Tibial nerve (tissue), 4 donors: ENCODE data around the gene PDE1C. TPM values are rescaled to one million over a fixed set of nuclear protein-coding genes. Genes with fewer than 3 reads are reported as not detected.

Experiments
- DNase-seq, 2 donors: peaks; one replicate each; pipeline ENCODE4 v3.0.0-alpha.2; 2019; ENCODE audit warnings: low spot score in 2 of 2
- H3K27ac ChIP-seq, 4 donors: fragments of 200-600 bp; sonication (generic) in 3 of 4; one replicate each; pipeline ENCODE4 v1.5.1; 2017 to 2019; ENCODE audit warnings: mild to moderate bottlenecking in 1 of 4
- H3K27me3 ChIP-seq, 2 donors: fragments of 200-600 bp; sonication (generic) in 1 of 2; one replicate each; pipeline versions ENCODE4 v1.5.1 to v1.6.0; 2017 to 2019
- H3K36me3 ChIP-seq, 3 donors: fragments of 200-600 bp; sonication (generic); one replicate each; pipeline ENCODE4 v1.5.1; 2018 to 2019
- H3K4me1 ChIP-seq, 4 donors: fragments of 200-600 bp; sonication (generic) in 3 of 4; one replicate each; pipeline ENCODE4 v1.5.1; 2017 to 2019
- H3K4me3 ChIP-seq, 4 donors: fragments of 200-600 bp; sonication (generic) in 3 of 4; one replicate each; pipeline ENCODE4 v1.5.1; 2017 to 2019; ENCODE audit warnings: mild to moderate bottlenecking in 1 of 4, moderate library complexity in 1 of 4
- H3K9me3 ChIP-seq, 4 donors: fragments of 200-600 bp; sonication (generic) in 3 of 4; one replicate each; pipeline ENCODE4 v1.5.1; 2017 to 2019
- CTCF ChIP-seq, 5 experiments: fragments of 200-600 bp in 3 of 5; fragments of 450-650 bp in 2 of 5; sonication (generic) in 3 of 5; IDR thresholded peaks; one replicate each; pipeline ENCODE4 v1.5.1; 2016 to 2019; ENCODE audit warnings: antibody characterized with exemption in 5 of 5, mild to moderate bottlenecking in 3 of 5, moderate library complexity in 2 of 5
- EP300 ChIP-seq, 2 donors: sonication (generic); formaldehyde crosslinking; IDR thresholded peaks; one replicate each; pipeline ENCODE4 v1.6.1; 2017; ENCODE audit warnings: antibody characterized with exemption in 2 of 2, mild to moderate bottlenecking in 1 of 2
- POLR2A ChIP-seq, 2 donors: fragments of 450-650 bp; IDR thresholded peaks; one replicate each; pipeline ENCODE4 v1.6.1; 2017; ENCODE audit warnings: antibody characterized with exemption in 2 of 2, mild to moderate bottlenecking in 2 of 2, moderate library complexity in 2 of 2
- WGBS, 2 donors: methylation state at CpG; one replicate each; pipeline ENCODE4 v1.1.5; 2018; 5-methylcytosine and 5-hydroxymethylcytosine counted together
- total RNA-seq, 4 donors: library from RNA; depleted of rRNA; stranded (reverse); fragments of >200 nt; gene quantifications; one replicate each; pipeline ENCODE4 v1.1.0, GENCODE V29; 2016

PDE1C gene
- total RNA-seq, 4 donors from 2014 or later, result 10.6 to 31.8 (median 20.7) TPM

- Histone ChIP-seq H3K9me3 (no peaks in the 10 kb centered on the region), H3K4me1 (no peaks in the 10 kb centered on the region), H3K27ac (peak overlapping the region in 1 of 4 donors; percentile 20), H3K27me3 (no peaks in the 10 kb centered on the region), H3K36me3 (no peaks in the 10 kb centered on the region), H3K4me3 (no peak overlapping the region)
- 70 to 85% methylated on average over 3 of the region's 3 CpGs for WGBS, 2 donors
- no peak for DNase-seq
- TF ChIP-seq CTCF (IDR thresholded peaks at IDR 0.05) (no peak), POLR2A (IDR thresholded peaks at IDR 0.05) (no peak), EP300 (IDR thresholded peaks at IDR 0.05) (no peak)
These were observed 179.4 kb downstream of the PDE1C start for GRCh38 chr7:31890766-31891165.

GRCh38 chr7:31890198-31890597, 180.0 kb downstream of the PDE1C start:
- no peaks in the 10 kb centered on the region for H3K4me1 ChIP-seq
- TF ChIP-seq CTCF (IDR thresholded peaks at IDR 0.05), result no peak
- TF ChIP-seq EP300 (IDR thresholded peaks at IDR 0.05), result peak; percentile 73 to 80
- TF ChIP-seq POLR2A (IDR thresholded peaks at IDR 0.05), result no peak
- no peaks in the 10 kb centered on the region for H3K36me3 ChIP-seq
- peak overlapping the region in 2 of 4 donors; percentile 20 to 33 for H3K27ac ChIP-seq
- H3K27me3 ChIP-seq, result no peaks in the 10 kb centered on the region
- H3K9me3 ChIP-seq, result no peaks in the 10 kb centered on the region
- WGBS, 2 donors, result 70 to 80% methylated on average over 3 of the region's 3 CpGs
- peak in 1 of 2 donors; percentile 63 for DNase-seq
- H3K4me3 ChIP-seq, result no peak overlapping the region

- Histone ChIP-seq H3K27ac (no peak overlapping the region), H3K4me1 (peaks cover 0 to 16% (median 2%) of the 10 kb centered on the region in 4 donors), H3K27me3 (no peaks in the 10 kb centered on the region), H3K9me3 (no peaks in the 10 kb centered on the region), H3K4me3 (no peak overlapping the region), H3K36me3 (no peaks in the 10 kb centered on the region)
- TF ChIP-seq CTCF (IDR thresholded peaks at IDR 0.05), result no peak
- TF ChIP-seq POLR2A (IDR thresholded peaks at IDR 0.05), result no peak
- TF ChIP-seq EP300 (IDR thresholded peaks at IDR 0.05), result no peak
- no peak for DNase-seq
- 95 to 96% methylated on average over 2 of the region's 2 CpGs for WGBS, 2 donors
These were observed 183.2 kb downstream of the PDE1C start for GRCh38 chr7:31887006-31887405.

- no peak for TF ChIP-seq POLR2A (IDR thresholded peaks at IDR 0.05)
- TF ChIP-seq EP300 (IDR thresholded peaks at IDR 0.05), result no peak
- TF ChIP-seq CTCF (IDR thresholded peaks at IDR 0.05), result no peak
- Histone ChIP-seq H3K27me3 (no peaks in the 10 kb centered on the region), H3K27ac (no peak overlapping the region), H3K9me3 (no peaks in the 10 kb centered on the region), H3K4me3 (no peak overlapping the region), H3K4me1 (peaks cover 0 to 16% (median 2%) of the 10 kb centered on the region in 4 donors), H3K36me3 (no peaks in the 10 kb centered on the region)
- no peak for DNase-seq
- WGBS, 2 donors, result 89 to 92% methylated on average over 2 of the region's 2 CpGs
These were observed 185.0 kb downstream of the PDE1C start for GRCh38 chr7:31885171-31885570.

- TF ChIP-seq POLR2A (IDR thresholded peaks at IDR 0.05), result no peak
- TF ChIP-seq EP300 (IDR thresholded peaks at IDR 0.05), result peak in 1 of 2 donors; percentile 27
- H3K27ac ChIP-seq, result peak overlapping the region in 2 of 4 donors; percentile 61
These were observed 186.4 kb downstream of the PDE1C start for GRCh38 chr7:31883761-31884164.

DNA sequence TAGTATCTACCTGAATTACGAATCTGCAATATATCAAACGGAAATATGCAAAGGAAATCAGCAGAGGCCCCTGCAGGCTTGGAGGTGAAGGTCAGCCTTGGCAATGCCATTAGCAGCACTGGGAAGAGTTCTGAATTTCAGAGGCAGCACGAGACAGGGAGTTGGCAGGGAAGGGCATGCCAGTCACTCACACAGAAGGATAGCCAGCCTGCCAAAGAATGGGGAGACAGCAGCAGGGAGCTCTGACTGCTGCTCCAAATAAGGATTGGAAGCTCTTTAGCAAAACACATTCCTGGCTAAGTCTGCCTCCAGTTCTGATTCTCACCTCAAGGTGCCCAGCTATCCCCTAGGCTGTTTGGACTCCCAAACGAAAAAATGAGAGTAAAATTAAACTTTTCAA, 188.0 kb downstream of the PDE1C start:
- Histone ChIP-seq H3K4me1 (peaks cover 0 to 16% (median 2%) of the 10 kb centered on the region in 4 donors), H3K27ac (no peak overlapping the region), H3K36me3 (peaks cover 0 to 7% (median 0%) of the 10 kb centered on the region in 3 donors), H3K9me3 (no peaks in the 10 kb centered on the region), H3K4me3 (no peak overlapping the region), H3K27me3 (no peaks in the 10 kb centered on the region)
- no peak for TF ChIP-seq CTCF (IDR thresholded peaks at IDR 0.05)
- no peak for TF ChIP-seq POLR2A (IDR thresholded peaks at IDR 0.05)
- TF ChIP-seq EP300 (IDR thresholded peaks at IDR 0.05), result no peak
- 65 to 71% methylated on average over 4 of the region's 4 CpGs for WGBS, 2 donors
- no peak for DNase-seq

More at GRCh38 chr7:31883761-31884164, 186.4 kb downstream of the PDE1C start:
- peaks cover 0 to 4% (median 0%) of the 10 kb centered on the region in 3 donors for H3K36me3 ChIP-seq
- WGBS, 2 donors, result 31 to 35% methylated on average over 3 of the region's 3 CpGs
- peaks cover 0 to 16% (median 2%) of the 10 kb centered on the region in 4 donors for H3K4me1 ChIP-seq
- no peak for DNase-seq
- H3K27me3 ChIP-seq, result no peaks in the 10 kb centered on the region
- no peak overlapping the region for H3K4me3 ChIP-seq
- H3K9me3 ChIP-seq, result no peaks in the 10 kb centered on the region
